Tibial artery (tissue), 4 donors: Measurements from ENCODE around the gene TAB2.

Experiments used
- DNase-seq, 2 donors: peaks; one replicate each; pipeline ENCODE4 v3.0.0-alpha.2; 2019
- H3K27ac ChIP-seq, 2 donors: fragments of 200-600 bp; sonication (generic) in 1 of 2; 1 replicate in 1 of 2; 2 replicates in 1 of 2; pipeline ENCODE4 v1.5.1; 2018 to 2019; ENCODE audit warnings: mild to moderate bottlenecking in 1 of 2
- H3K27me3 ChIP-seq, 2 donors: fragments of 200-600 bp; sonication (generic) in 1 of 2; one replicate each; pipeline versions ENCODE4 v1.5.1 to v1.6.0; 2016 to 2019
- H3K36me3 ChIP-seq, 3 donors: fragments of 200-600 bp; sonication (generic) in 2 of 3; one replicate each; pipeline ENCODE4 v1.5.1; 2016 to 2019; ENCODE audit warnings: mild to moderate bottlenecking in 2 of 3
- H3K4me1 ChIP-seq, 4 donors: fragments of 200-600 bp; sonication (generic) in 2 of 4; 1 replicate in 3 of 4; 2 replicates in 1 of 4; pipeline ENCODE4 v1.5.1; 2016 to 2019
- H3K4me3 ChIP-seq, 2 donors: fragments of 200-600 bp; sonication (generic) in 1 of 2; 1 replicate in 1 of 2; 2 replicates in 1 of 2; pipeline ENCODE4 v1.5.1; 2018 to 2019; ENCODE audit warnings: mild to moderate bottlenecking in 2 of 2
- H3K9me3 ChIP-seq, 3 donors: fragments of 200-600 bp; sonication (generic) in 1 of 3; one replicate each; pipeline ENCODE4 v1.5.1; 2016 to 2019
- intact Hi-C: fragments of 100-400 bp; cut with DNase I; formaldehyde crosslinking; loops from one replicate; pipeline ENCODE4 v1.15.0; 2023; ENCODE audit warnings: low total_unique reads
- TF ChIP-seq, protein P1 (sequence below), 2 experiments: fragments of 200-600 bp in 1 of 2; fragments of 450-650 bp in 1 of 2; IDR thresholded peaks; one replicate each; pipeline ENCODE4 v1.5.1; 2017 to 2019; ENCODE audit warnings: antibody characterized with exemption in 2 of 2, mild to moderate bottlenecking in 1 of 2, moderate library complexity in 1 of 2

TAB2 gene

DNA sequence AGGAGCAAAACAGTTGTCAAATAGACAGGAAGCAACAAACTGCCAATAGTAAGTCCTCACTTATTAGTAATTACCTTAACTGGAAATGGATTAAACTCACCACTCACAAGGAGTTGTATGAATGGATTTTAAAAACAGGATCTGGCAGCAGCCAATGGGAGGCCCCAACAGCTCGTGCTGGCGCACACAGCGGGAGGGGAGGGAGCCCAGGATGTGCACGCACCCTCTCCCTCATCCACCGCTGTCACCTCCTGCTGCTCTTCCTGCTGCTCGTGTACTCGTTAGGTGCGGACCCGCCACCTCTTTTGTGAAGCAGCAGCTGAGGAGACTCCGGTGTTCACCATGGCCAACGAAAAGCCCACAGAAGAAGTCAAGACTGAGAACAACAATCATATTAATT, 82.5 kb downstream of the TAB2 start, which contains the start of gene SUMO4:
Gene SUMO4 (plus strand): TSS at position 213 of the 400 bp plus-strand sequence. CDS start 130 bp downstream, at position 343.
- no peaks in the 10 kb centered on the region for H3K27me3 ChIP-seq
- DNase-seq: no peak
- intact Hi-C loops: no loop called here
- H3K9me3 ChIP-seq: no peaks in the 10 kb centered on the region
- TF ChIP-seq, protein P1, sequence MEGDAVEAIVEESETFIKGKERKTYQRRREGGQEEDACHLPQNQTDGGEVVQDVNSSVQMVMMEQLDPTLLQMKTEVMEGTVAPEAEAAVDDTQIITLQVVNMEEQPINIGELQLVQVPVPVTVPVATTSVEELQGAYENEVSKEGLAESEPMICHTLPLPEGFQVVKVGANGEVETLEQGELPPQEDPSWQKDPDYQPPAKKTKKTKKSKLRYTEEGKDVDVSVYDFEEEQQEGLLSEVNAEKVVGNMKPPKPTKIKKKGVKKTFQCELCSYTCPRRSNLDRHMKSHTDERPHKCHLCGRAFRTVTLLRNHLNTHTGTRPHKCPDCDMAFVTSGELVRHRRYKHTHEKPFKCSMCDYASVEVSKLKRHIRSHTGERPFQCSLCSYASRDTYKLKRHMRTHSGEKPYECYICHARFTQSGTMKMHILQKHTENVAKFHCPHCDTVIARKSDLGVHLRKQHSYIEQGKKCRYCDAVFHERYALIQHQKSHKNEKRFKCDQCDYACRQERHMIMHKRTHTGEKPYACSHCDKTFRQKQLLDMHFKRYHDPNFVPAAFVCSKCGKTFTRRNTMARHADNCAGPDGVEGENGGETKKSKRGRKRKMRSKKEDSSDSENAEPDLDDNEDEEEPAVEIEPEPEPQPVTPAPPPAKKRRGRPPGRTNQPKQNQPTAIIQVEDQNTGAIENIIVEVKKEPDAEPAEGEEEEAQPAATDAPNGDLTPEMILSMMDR (IDR thresholded peaks at IDR 0.05): no peak
- H3K36me3 ChIP-seq: peaks cover 20 to 41% (median 37%) of the 10 kb centered on the region in 3 donors
- H3K4me3 ChIP-seq: no peak within 1 kb of the TSS
- no peaks in the 10 kb centered on the region for H3K4me1 ChIP-seq
- H3K27ac ChIP-seq: no peak within 1 kb of the TSS

DNA sequence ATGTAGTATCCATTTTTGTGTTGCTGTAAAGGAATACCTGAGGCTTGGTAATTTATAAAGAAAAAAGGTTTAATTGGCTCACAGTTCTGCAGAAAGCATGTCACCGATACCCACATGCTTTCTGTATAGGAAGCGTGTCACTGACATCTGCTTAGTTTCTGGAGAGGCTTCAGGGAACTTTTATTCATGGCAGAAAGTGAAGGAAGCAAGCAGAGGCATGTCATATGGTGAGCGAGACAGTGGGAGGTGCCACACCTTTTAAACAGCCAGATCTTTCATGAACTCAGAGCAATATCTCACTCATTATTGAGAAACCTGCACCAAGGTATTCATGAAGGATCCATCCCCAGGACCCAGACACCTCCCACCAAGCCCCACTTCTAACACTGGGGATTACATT, 86.0 kb downstream of the TAB2 start:
- no peak for DNase-seq
- TF ChIP-seq, protein P1 (IDR thresholded peaks at IDR 0.05): no peak
- Histone ChIP-seq H3K4me1 (no peaks in the 10 kb centered on the region), H3K27ac (no peak overlapping the region), H3K27me3 (no peaks in the 10 kb centered on the region), H3K4me3 (no peak overlapping the region), H3K36me3 (peaks cover 20 to 42% (median 38%) of the 10 kb centered on the region in 3 donors), H3K9me3 (no peaks in the 10 kb centered on the region)
- intact Hi-C loops: no loop called here

DNA sequence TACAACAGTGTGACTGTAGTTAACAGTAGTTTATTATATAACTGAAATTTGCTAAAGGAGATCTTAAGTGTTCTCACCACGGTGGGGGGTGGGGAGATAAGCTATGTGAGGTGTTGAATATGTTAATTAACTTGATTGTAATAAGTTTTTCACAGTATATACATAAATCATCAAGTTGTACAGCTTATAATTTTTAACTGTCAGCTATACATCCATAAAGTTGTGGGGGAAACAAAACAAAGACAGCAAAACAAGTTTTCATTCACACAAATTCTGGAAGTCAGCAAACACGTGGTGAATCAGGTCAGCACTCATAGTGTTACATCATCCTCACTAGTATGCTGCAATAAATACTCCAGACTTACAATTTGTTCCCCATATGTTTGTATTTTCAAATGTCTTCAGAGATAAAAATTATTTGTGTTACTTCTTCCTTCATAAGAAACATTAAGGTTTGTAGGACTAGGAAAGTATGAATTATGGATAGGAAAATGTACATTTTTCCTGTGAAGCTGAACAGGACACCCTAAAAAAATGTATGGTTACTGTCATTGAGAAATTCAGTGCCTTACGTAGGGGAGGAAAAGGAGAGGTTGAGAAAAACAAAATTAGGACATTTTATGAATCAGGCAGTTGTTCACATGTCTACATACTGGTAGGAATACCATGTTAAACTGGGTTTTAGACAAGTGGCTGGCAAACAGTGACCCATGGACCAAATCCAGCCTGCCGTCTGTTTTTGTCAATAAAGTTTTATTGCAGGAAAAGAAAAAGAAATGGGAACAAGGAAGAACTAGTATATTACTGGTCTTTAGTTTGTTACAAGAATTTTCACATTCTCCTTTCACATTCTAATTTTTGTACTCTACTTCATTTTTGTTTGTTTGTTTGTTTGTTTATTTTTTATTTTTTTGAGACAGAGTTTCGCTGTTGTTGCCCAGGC, 88.6 kb downstream of the TAB2 start:
- DNase-seq: no peak
- no peaks in the 10 kb centered on the region for H3K9me3 ChIP-seq
- H3K36me3 ChIP-seq: peaks cover 6 to 42% (median 22%) of the 10 kb centered on the region in 3 donors
- no peaks in the 10 kb centered on the region for H3K27me3 ChIP-seq
- H3K4me1 ChIP-seq: no peaks in the 10 kb centered on the region
- TF ChIP-seq, protein P1 (IDR thresholded peaks at IDR 0.05): no peak
- H3K4me3 ChIP-seq: no peak overlapping the region
- intact Hi-C loops: no loop called here
- H3K27ac ChIP-seq: no peak overlapping the region

DNA sequence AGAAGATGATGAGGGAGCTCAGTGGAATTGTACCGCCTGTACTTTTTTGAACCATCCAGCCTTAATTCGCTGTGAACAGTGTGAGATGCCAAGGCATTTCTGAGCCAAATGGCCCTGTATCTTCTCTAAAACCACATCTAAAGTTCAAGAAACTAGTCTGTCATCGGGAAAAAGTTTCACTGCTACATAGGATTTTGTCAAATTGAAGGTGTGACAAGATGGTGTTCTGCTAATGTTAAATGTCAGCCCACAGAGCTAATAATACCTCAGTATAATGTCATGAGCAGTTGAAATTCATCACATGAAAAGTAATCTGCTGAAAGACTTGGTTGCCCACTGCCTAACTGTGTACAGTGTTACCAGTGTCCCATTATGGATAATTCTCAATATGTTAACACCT, 92.1 kb downstream of the TAB2 start:
- no peaks in the 10 kb centered on the region for H3K27me3 ChIP-seq
- no peak for DNase-seq
- H3K36me3 ChIP-seq: peaks cover 6 to 33% (median 13%) of the 10 kb centered on the region in 3 donors
- intact Hi-C loops: no loop called here
- TF ChIP-seq, protein P1 (IDR thresholded peaks at IDR 0.05): no peak
- no peak overlapping the region for H3K27ac ChIP-seq
- no peaks in the 10 kb centered on the region for H3K4me1 ChIP-seq
- no peak overlapping the region for H3K4me3 ChIP-seq
- no peaks in the 10 kb centered on the region for H3K9me3 ChIP-seq

DNA sequence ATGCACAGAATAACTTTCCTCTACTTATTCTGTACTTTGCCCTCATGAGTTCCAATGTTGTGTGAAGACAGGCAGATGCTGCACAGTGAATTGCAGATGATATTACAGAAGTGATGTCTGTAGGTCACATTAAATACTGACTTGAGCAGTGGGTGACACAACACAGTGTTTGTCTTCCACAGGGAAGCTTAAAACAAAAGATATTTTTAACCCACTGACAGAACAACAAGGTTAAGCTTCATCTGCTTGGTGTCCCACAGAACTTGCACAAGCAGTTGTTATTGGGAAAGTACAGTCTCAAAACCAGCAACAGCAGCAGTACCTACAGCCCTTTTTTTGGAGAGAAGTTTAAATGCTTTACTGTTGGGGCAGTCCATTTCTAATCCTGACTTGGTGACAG, 93.0 kb downstream of the TAB2 start:
- Histone ChIP-seq H3K36me3 (peaks cover 6 to 26% (median 13%) of the 10 kb centered on the region in 3 donors), H3K27ac (no peak overlapping the region), H3K9me3 (no peaks in the 10 kb centered on the region), H3K4me3 (no peak overlapping the region), H3K27me3 (no peaks in the 10 kb centered on the region), H3K4me1 (no peaks in the 10 kb centered on the region)
- intact Hi-C loops: no loop called here
- TF ChIP-seq, protein P1 (IDR thresholded peaks at IDR 0.05): no peak
- DNase-seq: no peak
